ENCODE data around the gene TMEM119.
"Not testable (repeated sequence)": the region's sequence is repeated elsewhere in the genome, so short reads cannot be mapped to it uniquely, and the experiment has no call there.

Gene TMEM119

DNA sequence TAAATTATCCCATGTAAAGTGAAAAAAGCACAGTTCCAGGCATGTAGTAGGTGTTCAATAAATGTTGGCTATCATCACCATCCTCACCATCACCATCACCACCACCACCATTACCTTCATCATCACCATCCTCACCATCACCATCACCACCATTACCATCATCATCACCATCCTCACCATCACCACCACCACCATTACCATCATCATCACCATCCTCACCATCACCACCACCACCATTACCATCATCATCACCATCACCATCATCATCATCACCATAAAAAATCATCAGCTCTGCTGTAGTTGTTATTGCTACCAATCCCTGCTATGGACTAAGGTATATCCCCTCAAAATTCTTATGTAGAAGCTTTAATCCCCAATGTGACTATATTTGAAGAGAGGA, 20.4 kb downstream of the TMEM119 start:
- Mint-ChIP-seq H3K27me3 (no peaks in the 10 kb centered on the region), H3K36me3 (ENCODE audit: low read depth) (no peaks in the 10 kb centered on the region), H3K9me3 (peaks cover 6% of the 10 kb centered on the region), H3K27ac (no peak overlapping the region), H3K4me1 (ENCODE audit: low read depth) (peaks cover 46% of the 10 kb centered on the region), H3K4me3 (no peak overlapping the region)

DNA sequence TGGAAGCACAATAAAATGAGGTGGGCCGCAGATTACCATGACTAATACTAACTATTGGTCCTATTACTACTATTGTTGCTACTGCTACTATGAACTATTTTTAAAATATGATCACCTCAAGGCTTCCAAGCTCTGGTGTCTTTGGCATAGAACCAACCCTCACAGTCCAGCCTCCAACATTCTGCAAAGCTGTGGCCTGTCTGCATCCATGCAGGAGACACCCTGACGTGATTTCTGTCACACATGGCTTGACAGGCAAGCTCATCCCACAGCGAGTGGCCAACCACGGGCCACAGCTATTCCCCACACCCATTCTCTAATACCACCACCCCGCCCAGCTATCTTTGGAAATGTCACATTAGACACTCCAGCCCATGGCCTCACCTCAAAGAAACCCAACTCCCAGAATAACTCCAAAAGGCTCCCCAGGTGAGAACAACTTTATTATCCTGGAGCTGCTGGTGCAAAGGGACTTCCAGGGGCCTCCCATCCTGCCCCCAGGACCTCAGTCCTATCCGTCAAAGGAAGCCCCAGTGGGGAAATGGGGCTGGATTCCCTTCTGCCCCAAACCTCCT, 21.1 kb downstream of the TMEM119 start:
- no peak overlapping the region for H3K27ac Mint-ChIP-seq
- peaks cover 6% of the 10 kb centered on the region for H3K9me3 Mint-ChIP-seq
- H3K4me3 Mint-ChIP-seq, result no peak overlapping the region
- no peaks in the 10 kb centered on the region for H3K36me3 Mint-ChIP-seq (ENCODE audit: low read depth)
- no peaks in the 10 kb centered on the region for H3K27me3 Mint-ChIP-seq
- peaks cover 52% of the 10 kb centered on the region for H3K4me1 Mint-ChIP-seq (ENCODE audit: low read depth)

DNA sequence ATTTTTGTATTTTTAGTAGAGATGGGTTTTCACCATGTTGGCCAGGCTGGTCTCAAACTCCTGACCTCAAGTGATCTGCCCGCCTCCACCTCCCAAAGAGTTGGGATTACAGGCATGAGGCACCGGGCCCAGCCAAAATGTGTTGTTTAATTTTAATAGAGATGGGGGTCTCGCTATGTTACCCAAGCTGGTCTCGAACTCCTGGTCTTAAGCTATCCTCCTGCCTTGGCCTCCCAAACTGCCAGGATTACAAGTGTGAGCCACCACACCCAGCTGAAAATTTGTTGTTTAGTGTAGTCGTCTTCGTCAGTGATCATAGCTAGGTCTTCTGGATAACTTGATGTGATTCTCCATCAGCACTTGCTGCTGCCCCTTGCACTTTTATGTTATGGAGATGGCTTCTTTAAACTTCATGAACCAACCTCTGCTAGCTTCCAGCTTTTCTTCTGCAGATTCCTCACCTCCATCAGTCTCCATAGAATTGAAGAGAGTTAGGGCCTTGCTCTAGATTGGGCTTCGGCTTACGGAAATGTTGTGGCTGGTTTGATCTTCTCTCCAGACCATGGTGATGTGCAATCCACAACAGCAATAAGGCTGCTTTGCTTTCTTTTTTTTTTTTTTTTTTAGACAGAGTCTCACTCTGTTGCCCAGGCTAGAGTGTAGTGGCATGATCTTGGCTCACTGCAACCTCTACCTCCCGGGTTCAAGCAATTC, 22.5 kb downstream of the TMEM119 start:
- Mint-ChIP-seq H3K36me3 (ENCODE audit: low read depth) (peaks cover 5% of the 10 kb centered on the region), H3K27ac (peak overlapping the region; percentile 20)

DNA sequence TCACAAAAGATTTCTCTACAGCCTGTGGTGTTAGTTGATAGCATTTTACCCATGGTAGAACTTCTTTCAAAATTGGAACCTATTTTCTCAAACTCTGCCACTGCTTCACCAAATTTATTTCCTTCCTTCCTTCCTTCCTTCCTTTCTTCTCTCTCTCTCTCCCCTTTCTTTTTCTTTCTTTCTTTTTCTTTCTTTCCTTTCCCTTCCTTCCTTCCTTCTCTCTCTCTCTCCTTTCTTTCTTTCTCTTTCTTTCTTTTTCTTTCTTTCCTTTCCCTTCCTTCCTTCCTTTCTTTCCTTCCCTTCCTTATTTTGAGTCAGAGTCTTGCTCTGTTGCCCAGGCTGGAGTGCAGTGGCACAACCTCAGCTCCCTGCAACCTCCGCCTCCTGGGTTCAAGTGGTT, 23.6 kb downstream of the TMEM119 start:
- H3K27ac Mint-ChIP-seq, result peak overlapping the region; percentile 7
- not testable (repeated sequence) for H3K27me3 Mint-ChIP-seq, H3K4me3 Mint-ChIP-seq, H3K9me3 Mint-ChIP-seq
- H3K4me1 Mint-ChIP-seq (ENCODE audit: low read depth), result peaks cover 75% of the 10 kb centered on the region
- H3K36me3 Mint-ChIP-seq (ENCODE audit: low read depth), result peaks cover 12% of the 10 kb centered on the region

More for the DNA sequence above, 22.5 kb downstream of the TMEM119 start:
- Mint-ChIP-seq H3K9me3 (peaks cover 6% of the 10 kb centered on the region), H3K4me1 (ENCODE audit: low read depth) (peaks cover 64% of the 10 kb centered on the region), H3K4me3 (no peak overlapping the region), H3K27me3 (no peaks in the 10 kb centered on the region)

DNA sequence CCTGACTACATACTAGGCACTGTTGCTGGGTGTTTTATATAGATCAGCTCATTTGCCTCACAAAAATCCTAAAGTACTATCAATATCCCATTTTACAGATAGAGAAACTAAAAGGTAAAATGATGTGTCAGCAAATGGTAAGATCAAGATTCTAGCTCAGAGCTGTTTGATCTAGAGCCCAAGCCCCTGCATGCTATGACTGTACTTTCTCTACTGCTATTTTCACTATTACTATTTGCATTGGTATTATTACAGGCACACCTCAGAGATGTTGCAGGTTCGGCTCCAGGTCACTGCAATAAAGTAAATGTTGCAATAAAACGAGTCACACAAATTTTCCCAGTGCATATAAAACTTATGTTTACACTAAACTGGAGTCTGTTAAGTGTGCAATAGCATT, 24.6 kb downstream of the TMEM119 start:
- Mint-ChIP-seq H3K9me3 (no peaks in the 10 kb centered on the region), H3K27ac (no peak overlapping the region), H3K4me1 (ENCODE audit: low read depth) (peaks cover 79% of the 10 kb centered on the region), H3K27me3 (no peaks in the 10 kb centered on the region), H3K4me3 (no peak overlapping the region), H3K36me3 (ENCODE audit: low read depth) (peaks cover 22% of the 10 kb centered on the region)

DNA sequence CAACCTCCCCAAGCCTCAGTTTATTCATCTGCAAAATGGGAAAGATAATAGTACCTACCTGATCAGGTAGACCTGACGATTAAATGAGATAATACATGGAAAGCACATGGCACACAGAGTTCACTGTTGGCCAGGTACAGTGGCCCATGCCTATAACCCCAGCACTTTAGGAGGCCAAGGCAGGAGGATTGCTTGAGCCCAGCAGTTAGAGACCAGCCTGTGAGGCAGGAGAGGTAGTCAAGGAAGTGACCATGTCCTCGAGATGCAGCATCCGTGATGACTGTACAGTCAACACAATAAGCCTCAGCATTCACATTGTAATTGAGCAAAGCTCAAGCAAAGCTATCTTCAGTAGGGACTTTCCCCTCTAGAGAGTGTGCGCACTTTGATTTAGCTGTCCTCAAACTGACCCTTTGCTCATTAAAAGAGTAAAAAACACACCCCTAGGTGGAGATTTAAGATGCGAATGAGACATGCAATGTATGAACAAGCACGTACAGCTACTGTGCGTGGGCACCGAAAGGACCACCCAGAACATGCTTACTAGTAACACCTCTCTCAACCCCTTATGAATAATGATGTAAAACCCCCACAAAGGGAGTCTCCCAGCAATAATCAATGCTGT, 25.6 kb downstream of the TMEM119 start:
- H3K4me1 Mint-ChIP-seq (ENCODE audit: low read depth), result peaks cover 89% of the 10 kb centered on the region
- H3K27me3 Mint-ChIP-seq, result no peaks in the 10 kb centered on the region
- no peak overlapping the region for H3K27ac Mint-ChIP-seq
- H3K9me3 Mint-ChIP-seq, result no peaks in the 10 kb centered on the region
- H3K4me3 Mint-ChIP-seq, result no peak overlapping the region
- H3K36me3 Mint-ChIP-seq (ENCODE audit: low read depth), result peaks cover 32% of the 10 kb centered on the region

DNA sequence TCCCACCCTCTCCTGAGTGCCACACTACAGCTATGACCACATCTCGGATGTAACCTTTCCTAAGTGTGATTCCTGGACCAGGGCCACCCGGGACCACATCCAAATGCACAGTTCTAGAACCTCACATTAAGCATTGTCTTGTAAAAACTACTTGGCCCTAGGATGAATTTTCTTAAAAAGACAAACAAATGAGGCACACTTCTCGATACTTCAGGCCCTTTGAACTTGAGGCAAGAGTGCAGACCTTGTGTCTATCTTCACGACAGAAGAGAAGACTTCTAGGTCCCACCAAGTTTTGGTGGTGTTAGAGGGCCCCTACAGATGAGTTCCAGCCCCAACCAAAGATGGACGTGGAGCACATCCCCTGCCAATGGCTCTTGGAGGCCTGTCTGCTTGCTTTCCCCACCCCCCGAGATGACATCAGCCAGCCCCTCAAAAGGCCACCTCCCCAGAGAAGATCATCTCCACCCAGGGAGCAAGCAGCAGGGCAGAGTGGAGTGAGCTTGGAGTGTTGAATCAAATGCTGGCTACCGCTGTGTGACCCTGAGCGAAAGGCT, 26.2 kb downstream of the TMEM119 start:
- peaks cover 92% of the 10 kb centered on the region for H3K4me1 Mint-ChIP-seq (ENCODE audit: low read depth)
- H3K27ac Mint-ChIP-seq, result no peak overlapping the region
- peaks cover 38% of the 10 kb centered on the region for H3K36me3 Mint-ChIP-seq (ENCODE audit: low read depth)
- no peaks in the 10 kb centered on the region for H3K9me3 Mint-ChIP-seq
- no peaks in the 10 kb centered on the region for H3K27me3 Mint-ChIP-seq
- H3K4me3 Mint-ChIP-seq, result no peak overlapping the region

DNA sequence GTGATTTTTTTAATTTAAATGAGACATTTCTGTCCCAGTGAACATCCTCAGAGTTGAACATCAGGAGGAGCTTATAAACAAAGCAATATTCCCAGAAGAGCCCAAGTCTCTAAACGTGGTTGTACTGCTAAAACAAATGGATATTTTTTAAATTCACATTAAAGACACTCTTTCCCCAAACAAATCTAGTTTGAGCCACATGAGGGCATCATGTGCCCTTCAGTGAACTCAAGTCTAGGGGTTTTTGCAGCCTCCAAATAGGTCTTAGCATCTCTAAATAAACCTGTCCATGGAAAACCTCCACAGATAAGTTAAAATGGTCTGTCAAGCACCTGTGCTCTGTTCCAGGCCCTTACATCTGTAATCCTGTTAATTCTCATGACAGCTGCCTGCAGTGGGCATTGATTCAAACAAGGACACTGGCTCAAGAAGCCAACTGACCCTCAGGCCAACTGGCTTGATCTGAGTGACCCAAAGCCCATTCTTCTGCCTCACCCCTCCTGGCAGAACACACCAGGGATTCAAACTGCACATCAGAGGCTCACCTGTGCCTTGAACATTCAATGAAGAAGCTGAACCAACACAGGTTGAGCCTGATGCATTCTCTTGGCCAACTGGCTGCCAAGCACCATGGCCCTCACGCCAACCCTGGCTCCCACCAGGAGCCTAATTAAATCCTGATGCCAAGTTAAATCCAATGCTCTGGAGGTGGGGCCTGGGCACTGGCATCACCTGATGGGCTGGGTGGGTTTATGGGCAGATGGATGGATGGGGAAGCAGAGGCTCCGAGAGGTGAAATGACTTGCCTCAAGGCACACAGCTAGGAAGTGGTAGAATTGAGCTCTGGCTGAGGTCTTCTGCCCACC, 26.9 kb downstream of the TMEM119 start:
- H3K36me3 Mint-ChIP-seq (ENCODE audit: low read depth), result peaks cover 45% of the 10 kb centered on the region
- H3K27me3 Mint-ChIP-seq, result no peaks in the 10 kb centered on the region
- H3K27ac Mint-ChIP-seq, result no peak overlapping the region
- H3K4me3 Mint-ChIP-seq, result no peak overlapping the region
- H3K9me3 Mint-ChIP-seq, result no peaks in the 10 kb centered on the region
- peaks cover 93% of the 10 kb centered on the region for H3K4me1 Mint-ChIP-seq (ENCODE audit: low read depth)

DNA sequence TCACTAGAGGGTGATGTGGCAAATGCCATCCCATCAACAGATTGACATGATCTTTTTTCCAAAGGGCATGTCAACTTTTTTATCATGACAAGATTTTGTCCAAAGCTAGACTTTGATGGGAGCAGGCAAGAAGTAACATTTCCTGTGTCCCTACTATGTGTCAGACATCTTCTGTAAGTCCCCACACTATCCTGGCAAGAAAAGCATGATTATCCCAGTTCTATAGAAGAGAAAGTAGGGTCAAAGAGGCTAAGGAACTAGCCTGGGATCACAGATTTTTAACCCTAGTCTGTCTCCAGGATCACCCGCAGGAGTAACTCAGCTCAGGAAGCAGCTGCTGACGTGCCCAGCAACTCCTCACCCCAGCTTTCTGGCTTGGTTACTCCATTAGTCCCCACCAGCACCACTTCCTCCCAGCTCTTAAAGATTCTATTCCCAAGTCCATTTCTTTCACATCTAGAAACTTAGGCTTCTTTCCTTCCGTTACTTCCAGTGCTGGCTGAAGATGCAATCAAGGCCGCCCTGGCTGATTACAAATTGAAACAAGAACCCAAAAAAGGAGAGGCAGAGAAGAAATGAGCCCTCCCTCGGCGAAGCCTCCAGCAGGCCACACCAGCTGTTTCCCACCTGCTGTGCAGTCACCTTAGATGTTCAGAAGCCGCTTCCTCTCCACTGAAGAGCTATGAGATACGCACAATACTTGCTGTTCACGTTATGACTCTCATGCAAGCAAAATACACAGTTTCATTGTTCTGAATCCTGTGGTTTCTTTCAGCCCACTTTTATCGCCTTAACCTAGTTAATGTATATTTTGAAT, 29.3 kb downstream of the TMEM119 start:
- peak overlapping the region; percentile 61 for H3K4me3 Mint-ChIP-seq
- H3K4me1 Mint-ChIP-seq (ENCODE audit: low read depth), result peaks cover 97% of the 10 kb centered on the region
- H3K27ac Mint-ChIP-seq, result peak overlapping the region; percentile 88
- no peaks in the 10 kb centered on the region for H3K9me3 Mint-ChIP-seq
- H3K36me3 Mint-ChIP-seq (ENCODE audit: low read depth), result peaks cover 66% of the 10 kb centered on the region
- H3K27me3 Mint-ChIP-seq, result no peaks in the 10 kb centered on the region

DNA sequence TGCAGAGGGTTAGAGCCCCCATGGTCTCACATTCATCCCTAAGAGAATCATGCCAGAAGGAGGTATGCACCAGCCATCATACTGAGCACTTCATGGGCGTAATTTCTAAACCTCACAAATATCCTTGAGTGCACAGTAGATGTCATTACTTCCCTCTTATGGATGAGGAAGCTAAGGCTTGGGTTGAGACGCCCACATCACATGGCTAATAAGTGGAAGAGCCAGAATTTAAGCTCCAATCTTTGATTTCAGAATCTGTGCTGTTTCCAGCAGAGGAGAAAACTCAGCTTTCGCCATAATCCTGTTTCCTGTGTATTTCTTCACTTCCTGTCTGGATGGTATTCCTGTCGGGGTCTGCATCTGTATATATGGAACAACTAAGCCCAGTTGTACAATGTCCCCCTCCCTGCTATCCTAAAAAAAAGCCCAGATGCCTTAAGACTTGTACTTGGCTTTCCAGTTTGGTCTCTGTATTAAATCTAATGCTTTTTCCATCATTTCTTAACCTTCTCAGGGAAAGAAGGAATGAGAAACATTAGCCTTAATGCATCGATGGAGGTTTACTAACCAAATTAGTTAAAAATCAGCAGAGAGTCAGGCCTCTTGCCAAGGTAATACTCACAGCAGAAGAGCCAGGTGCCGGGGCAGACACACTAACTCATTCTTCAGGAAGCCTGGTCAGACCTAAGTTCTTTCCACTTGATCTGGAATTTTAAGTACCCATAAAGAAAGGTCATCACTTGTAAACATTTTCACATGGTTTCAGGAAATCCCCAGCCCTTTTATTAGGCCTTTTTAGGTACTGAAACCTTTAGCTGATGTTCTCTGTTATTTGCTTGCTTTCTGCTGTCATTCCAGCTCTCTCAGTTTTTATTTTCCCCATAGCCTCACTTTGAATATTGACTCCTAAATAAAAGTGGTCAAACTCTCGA, 30.2 kb downstream of the TMEM119 start:
- peak overlapping the region; percentile 61 for H3K4me3 Mint-ChIP-seq
- H3K4me1 Mint-ChIP-seq (ENCODE audit: low read depth), result peaks cover 95% of the 10 kb centered on the region
- H3K9me3 Mint-ChIP-seq, result no peaks in the 10 kb centered on the region
- H3K27me3 Mint-ChIP-seq, result no peaks in the 10 kb centered on the region
- H3K27ac Mint-ChIP-seq, result peak overlapping the region; percentile 88
- peaks cover 66% of the 10 kb centered on the region for H3K36me3 Mint-ChIP-seq (ENCODE audit: low read depth)

DNA sequence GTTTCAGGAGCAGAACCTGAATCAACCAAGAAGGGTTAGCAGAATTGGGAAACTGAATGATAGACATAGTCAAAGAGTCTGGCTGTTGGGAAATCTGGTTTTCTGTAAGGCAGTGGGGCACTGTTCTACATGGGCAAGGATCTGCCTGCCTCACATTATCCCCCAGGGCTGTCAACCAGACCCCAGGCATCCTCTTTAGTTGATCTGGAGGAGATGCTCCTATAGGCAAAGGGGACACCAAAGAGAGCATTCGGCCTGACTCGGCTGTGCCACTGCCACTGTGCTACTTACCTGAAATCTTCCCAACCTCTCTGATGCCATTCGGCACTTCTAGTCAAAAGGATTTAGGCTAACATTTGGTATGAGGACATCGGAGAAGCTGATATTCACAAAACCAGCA, 31.4 kb downstream of the TMEM119 start:
- no peaks in the 10 kb centered on the region for H3K9me3 Mint-ChIP-seq
- H3K4me1 Mint-ChIP-seq (ENCODE audit: low read depth), result peaks cover 87% of the 10 kb centered on the region
- peaks cover 66% of the 10 kb centered on the region for H3K36me3 Mint-ChIP-seq (ENCODE audit: low read depth)
- peak overlapping the region; percentile 21 for H3K27ac Mint-ChIP-seq
- H3K4me3 Mint-ChIP-seq, result no peak overlapping the region
- no peaks in the 10 kb centered on the region for H3K27me3 Mint-ChIP-seq

DNA sequence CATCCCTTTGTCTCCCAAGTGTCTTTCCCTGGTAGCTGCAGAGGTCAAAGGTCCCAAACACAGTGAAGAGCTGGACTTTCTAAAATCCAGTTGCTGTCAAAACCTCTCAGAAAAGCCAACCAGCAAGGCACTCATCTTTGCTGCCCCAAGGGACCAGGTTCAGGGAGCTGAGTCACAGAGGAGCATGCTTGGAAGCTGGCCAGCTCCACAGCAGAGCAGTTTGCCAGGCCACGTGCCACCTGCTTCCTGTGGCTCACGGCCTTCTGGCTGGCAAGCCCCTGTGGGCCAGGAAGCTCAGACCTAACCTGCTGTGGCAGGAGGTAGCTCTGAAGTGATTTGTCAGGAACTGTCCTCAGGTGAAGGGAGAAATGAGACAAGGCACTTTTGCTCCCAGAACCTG, 31.9 kb downstream of the TMEM119 start:
- Mint-ChIP-seq H3K4me3 (no peak overlapping the region), H3K27ac (peak overlapping the region; percentile 60), H3K4me1 (ENCODE audit: low read depth) (peaks cover 84% of the 10 kb centered on the region), H3K27me3 (no peaks in the 10 kb centered on the region), H3K36me3 (ENCODE audit: low read depth) (peaks cover 67% of the 10 kb centered on the region), H3K9me3 (no peaks in the 10 kb centered on the region)

DNA sequence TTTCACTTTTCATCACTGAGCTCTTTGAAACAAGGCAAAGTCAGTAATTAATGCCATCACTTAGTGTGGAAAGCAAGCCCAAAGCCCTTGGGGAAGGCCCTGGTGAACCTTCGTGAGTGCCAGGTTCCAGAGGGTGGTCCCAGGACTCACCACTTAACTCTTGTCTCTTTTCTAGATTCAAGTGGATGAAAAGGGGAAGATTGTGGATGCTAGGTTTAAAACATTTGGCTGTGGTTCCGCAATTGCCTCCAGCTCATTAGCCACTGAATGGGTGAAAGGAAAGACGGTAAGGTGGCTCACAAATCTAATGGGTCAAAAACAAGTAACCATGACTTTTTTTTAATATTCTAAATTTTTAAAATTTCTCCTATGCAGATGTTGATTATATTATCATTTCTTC, 32.7 kb downstream of the TMEM119 start:
- peaks cover 64% of the 10 kb centered on the region for H3K36me3 Mint-ChIP-seq (ENCODE audit: low read depth)
- H3K27me3 Mint-ChIP-seq, result no peaks in the 10 kb centered on the region
- H3K27ac Mint-ChIP-seq, result peak overlapping the region; percentile 16
- no peak overlapping the region for H3K4me3 Mint-ChIP-seq
- H3K9me3 Mint-ChIP-seq, result no peaks in the 10 kb centered on the region
- peaks cover 77% of the 10 kb centered on the region for H3K4me1 Mint-ChIP-seq (ENCODE audit: low read depth)

Measured in stimulated activated naive CD8-positive, alpha-beta T cell treated with anti-CD3 and anti-CD28 coated beads, Interleukin-15, Interleukin-2, amounts not matched to agents 100 ng/mL and 50 ng/mL, for 24 hours (primary cell).